ENCODE results near the gene CROCC2.

Gene CROCC2

GRCh38 chr2:240957656-240958365 is 51.7 kb downstream of the CROCC2 start:
- peak; percentile 18 for DNase-seq

GRCh38 chr2:240958366-240959213 is 52.5 kb downstream of the CROCC2 start:
- no peak for DNase-seq

- no peak for DNase-seq
Measured at GRCh38 chr2:240959214-240959940, 53.2 kb downstream of the CROCC2 start.

- no peak for DNase-seq
Measured at GRCh38 chr2:240959941-240960308, 53.8 kb downstream of the CROCC2 start.

GRCh38 chr2:240960309-240960970 is 54.3 kb downstream of the CROCC2 start:
- peak; percentile 6 for DNase-seq

- no peak for DNase-seq
Measured at GRCh38 chr2:240960971-240961876, 55.1 kb downstream of the CROCC2 start.

GRCh38 chr2:240961910-240962299 is 55.8 kb downstream of the CROCC2 start:
- DNase-seq: no peak

GRCh38 chr2:240962300-240963064 is 56.3 kb downstream of the CROCC2 start:
- DNase-seq: no peak

GRCh38 chr2:240963065-240963867 is 57.1 kb downstream of the CROCC2 start:
- no peak for DNase-seq

- no peak for DNase-seq
Measured at GRCh38 chr2:240963868-240964703, 58.0 kb downstream of the CROCC2 start.

GRCh38 chr2:240964704-240965295 is 58.7 kb downstream of the CROCC2 start:
- DNase-seq: no peak

- DNase-seq: no peak
Measured at GRCh38 chr2:240965296-240965904, 59.3 kb downstream of the CROCC2 start.

- DNase-seq: no peak
Measured at GRCh38 chr2:240965905-240966456, 59.8 kb downstream of the CROCC2 start.

- no peak for DNase-seq
Measured at GRCh38 chr2:240966457-240966905, 60.3 kb downstream of the CROCC2 start.

GRCh38 chr2:240966906-240967680 is 61.0 kb downstream of the CROCC2 start:
- DNase-seq: no peak

GRCh38 chr2:240967681-240968621 is 61.8 kb downstream of the CROCC2 start:
- no peak for DNase-seq
